Panc1 (cell line): ENCODE results near the gene JPT2.

Experiments used
- POLR2AphosphoS5 ChIP-seq: IDR thresholded peaks from 2 replicates; pipeline ENCODE4 v1.6.1; 2012; ENCODE audit warnings: mild to moderate bottlenecking, low read depth, low read length, moderate library complexity
- TF ChIP-seq, protein P1 (sequence below), 2 experiments: IDR thresholded peaks; 2 replicates each; pipeline ENCODE4 v1.6.1; 2011 to 2012; ENCODE audit warnings: low read depth in 2 of 2, control low read depth in 1 of 2, low read length in 1 of 2, mild to moderate bottlenecking in 1 of 2, moderate library complexity in 1 of 2; ENCODE audit not compliant: insufficient read depth in 1 of 2
- TF ChIP-seq, protein P2 (sequence below): fragments of 450-650 bp; IDR thresholded peaks from 2 replicates; pipeline ENCODE4 v1.5.1; 2017; ENCODE audit warnings: mild to moderate bottlenecking

DNA sequence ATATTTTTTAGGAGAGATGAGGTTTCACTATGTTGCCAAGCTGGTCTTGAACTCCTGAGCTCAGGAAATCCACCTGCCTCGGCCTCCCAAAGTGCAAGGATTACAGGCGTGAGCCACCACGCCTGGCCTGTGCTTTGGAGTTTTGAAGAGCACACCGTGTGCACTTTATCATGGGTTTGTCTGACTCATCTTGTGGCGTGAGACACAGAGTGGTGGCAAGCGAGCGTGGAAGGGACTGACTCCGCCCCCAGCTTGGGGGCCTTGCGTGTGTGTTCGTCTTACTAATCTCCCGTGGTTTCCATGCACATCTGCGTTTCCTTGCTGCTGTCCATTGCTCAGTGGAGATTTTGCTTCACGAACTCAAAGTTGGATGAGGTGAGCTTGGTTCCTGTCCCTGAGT is 43.0 kb upstream of the JPT2 start:
- TF ChIP-seq, protein P1, sequence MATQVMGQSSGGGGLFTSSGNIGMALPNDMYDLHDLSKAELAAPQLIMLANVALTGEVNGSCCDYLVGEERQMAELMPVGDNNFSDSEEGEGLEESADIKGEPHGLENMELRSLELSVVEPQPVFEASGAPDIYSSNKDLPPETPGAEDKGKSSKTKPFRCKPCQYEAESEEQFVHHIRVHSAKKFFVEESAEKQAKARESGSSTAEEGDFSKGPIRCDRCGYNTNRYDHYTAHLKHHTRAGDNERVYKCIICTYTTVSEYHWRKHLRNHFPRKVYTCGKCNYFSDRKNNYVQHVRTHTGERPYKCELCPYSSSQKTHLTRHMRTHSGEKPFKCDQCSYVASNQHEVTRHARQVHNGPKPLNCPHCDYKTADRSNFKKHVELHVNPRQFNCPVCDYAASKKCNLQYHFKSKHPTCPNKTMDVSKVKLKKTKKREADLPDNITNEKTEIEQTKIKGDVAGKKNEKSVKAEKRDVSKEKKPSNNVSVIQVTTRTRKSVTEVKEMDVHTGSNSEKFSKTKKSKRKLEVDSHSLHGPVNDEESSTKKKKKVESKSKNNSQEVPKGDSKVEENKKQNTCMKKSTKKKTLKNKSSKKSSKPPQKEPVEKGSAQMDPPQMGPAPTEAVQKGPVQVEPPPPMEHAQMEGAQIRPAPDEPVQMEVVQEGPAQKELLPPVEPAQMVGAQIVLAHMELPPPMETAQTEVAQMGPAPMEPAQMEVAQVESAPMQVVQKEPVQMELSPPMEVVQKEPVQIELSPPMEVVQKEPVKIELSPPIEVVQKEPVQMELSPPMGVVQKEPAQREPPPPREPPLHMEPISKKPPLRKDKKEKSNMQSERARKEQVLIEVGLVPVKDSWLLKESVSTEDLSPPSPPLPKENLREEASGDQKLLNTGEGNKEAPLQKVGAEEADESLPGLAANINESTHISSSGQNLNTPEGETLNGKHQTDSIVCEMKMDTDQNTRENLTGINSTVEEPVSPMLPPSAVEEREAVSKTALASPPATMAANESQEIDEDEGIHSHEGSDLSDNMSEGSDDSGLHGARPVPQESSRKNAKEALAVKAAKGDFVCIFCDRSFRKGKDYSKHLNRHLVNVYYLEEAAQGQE (IDR thresholded peaks at IDR 0.05; ENCODE audit: insufficient read depth in 1 of 2, low read depth in 2 of 2, low read length in 1 of 2): no peak
- TF ChIP-seq, protein P2, sequence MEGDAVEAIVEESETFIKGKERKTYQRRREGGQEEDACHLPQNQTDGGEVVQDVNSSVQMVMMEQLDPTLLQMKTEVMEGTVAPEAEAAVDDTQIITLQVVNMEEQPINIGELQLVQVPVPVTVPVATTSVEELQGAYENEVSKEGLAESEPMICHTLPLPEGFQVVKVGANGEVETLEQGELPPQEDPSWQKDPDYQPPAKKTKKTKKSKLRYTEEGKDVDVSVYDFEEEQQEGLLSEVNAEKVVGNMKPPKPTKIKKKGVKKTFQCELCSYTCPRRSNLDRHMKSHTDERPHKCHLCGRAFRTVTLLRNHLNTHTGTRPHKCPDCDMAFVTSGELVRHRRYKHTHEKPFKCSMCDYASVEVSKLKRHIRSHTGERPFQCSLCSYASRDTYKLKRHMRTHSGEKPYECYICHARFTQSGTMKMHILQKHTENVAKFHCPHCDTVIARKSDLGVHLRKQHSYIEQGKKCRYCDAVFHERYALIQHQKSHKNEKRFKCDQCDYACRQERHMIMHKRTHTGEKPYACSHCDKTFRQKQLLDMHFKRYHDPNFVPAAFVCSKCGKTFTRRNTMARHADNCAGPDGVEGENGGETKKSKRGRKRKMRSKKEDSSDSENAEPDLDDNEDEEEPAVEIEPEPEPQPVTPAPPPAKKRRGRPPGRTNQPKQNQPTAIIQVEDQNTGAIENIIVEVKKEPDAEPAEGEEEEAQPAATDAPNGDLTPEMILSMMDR: no peak
- no peak for TF ChIP-seq POLR2AphosphoS5
